GM19395 (cell line): ENCODE data around the gene SPTBN2.
"Not testable (repeated sequence)": the region's sequence is repeated elsewhere in the genome, so short reads cannot be mapped to it uniquely, and the experiment has no call there.

ENCODE experiments used
- ATAC-seq: cut with Tn5 transposase; IDR thresholded peaks from one replicate; pipeline ENCODE4 v1.9.1; 2021; ENCODE audit warnings: mild to moderate bottlenecking, moderate library complexity; ENCODE audit not compliant: unreplicated experiment

Gene SPTBN2

GRCh38 chr11:66725114-66725513 is 3.9 kb downstream of the SPTBN2 start:
- ATAC-seq: no peak

- ATAC-seq: not testable (repeated sequence)
Measured at GRCh38 chr11:66724167-66724566, 4.8 kb downstream of the SPTBN2 start.

GRCh38 chr11:66723693-66724092 is 5.3 kb downstream of the SPTBN2 start:
- no peak for ATAC-seq

- no peak for ATAC-seq
Measured at GRCh38 chr11:66722745-66723651, 6.0 kb downstream of the SPTBN2 start.

- ATAC-seq: no peak
Measured at GRCh38 chr11:66721939-66722338, 7.1 kb downstream of the SPTBN2 start.

GRCh38 chr11:66720899-66721470 is 8.0 kb downstream of the SPTBN2 start:
- ATAC-seq: no peak

- ATAC-seq: no peak
Measured at GRCh38 chr11:66720223-66720898, 8.7 kb downstream of the SPTBN2 start.

- ATAC-seq: no peak
Measured at GRCh38 chr11:66719111-66719872, 9.7 kb downstream of the SPTBN2 start.

GRCh38 chr11:66718320-66718971 is 10.6 kb downstream of the SPTBN2 start:
- ATAC-seq: no peak

- no peak for ATAC-seq
Measured at GRCh38 chr11:66717925-66718319, 11.1 kb downstream of the SPTBN2 start.

GRCh38 chr11:66716996-66717395 is 12.0 kb downstream of the SPTBN2 start:
- no peak for ATAC-seq

- no peak for ATAC-seq
Measured at GRCh38 chr11:66715346-66716085, 13.5 kb downstream of the SPTBN2 start.

- no peak for ATAC-seq
Measured at GRCh38 chr11:66713746-66714480, 15.1 kb downstream of the SPTBN2 start.

- no peak for ATAC-seq
Measured at GRCh38 chr11:66710384-66710930, 18.6 kb downstream of the SPTBN2 start.

- ATAC-seq: no peak
Measured at GRCh38 chr11:66708701-66709100, 20.3 kb downstream of the SPTBN2 start.

- ATAC-seq: no peak
Measured at GRCh38 chr11:66708094-66708493, 20.9 kb downstream of the SPTBN2 start.

- ATAC-seq: no peak
Measured at GRCh38 chr11:66707486-66707885, 21.5 kb downstream of the SPTBN2 start.

GRCh38 chr11:66706989-66707388 is 22.0 kb downstream of the SPTBN2 start:
- no peak for ATAC-seq
